Measurements from ENCODE around the gene CBX1.
"Not testable (repeated sequence)": the region's sequence is repeated elsewhere in the genome, so short reads cannot be mapped to it uniquely, and the experiment has no call there.

CBX1 gene

GRCh38 chr17:48123111-48123510 is 21.8 kb upstream of the CBX1 start:
- no peak for DNase-seq

- no peak for DNase-seq
Observed at GRCh38 chr17:48122665-48123045, 21.4 kb upstream of the CBX1 start.

GRCh38 chr17:48121923-48122664 is 20.8 kb upstream of the CBX1 start:
- DNase-seq = no peak

GRCh38 chr17:48113201-48113676 is 12.0 kb upstream of the CBX1 start:
- no peak for DNase-seq

GRCh38 chr17:48111937-48112241 is 10.6 kb upstream of the CBX1 start:
- DNase-seq = no peak

- DNase-seq = no peak
Observed at GRCh38 chr17:48110761-48111160, 9.5 kb upstream of the CBX1 start.

GRCh38 chr17:48107137-48108055 is 6.1 kb upstream of the CBX1 start, which contains the start of gene SNX11:
TSS of gene SNX11 (plus strand) at chr17:48107766. CDS start at chr17:48112044, 4,278 bp downstream.
- peak; percentile 88 for DNase-seq

- no peak for DNase-seq
Observed at GRCh38 chr17:48106802-48107136, 5.5 kb upstream of the CBX1 start.

- no peak for DNase-seq
Observed at GRCh38 chr17:48104440-48104839, 3.2 kb upstream of the CBX1 start.

- DNase-seq = no peak
Observed at GRCh38 chr17:48102798-48103715, 1.8 kb upstream of the CBX1 start.

- DNase-seq = no peak
Observed at GRCh38 chr17:48102043-48102750, 919 bp upstream of the CBX1 start.

GRCh38 chr17:48100591-48101011 is 677 bp downstream of the CBX1 start:
- peak; percentile 46 for DNase-seq

GRCh38 chr17:48100160-48100559 is 1.1 kb downstream of the CBX1 start:
- DNase-seq = no peak

- DNase-seq = no peak
Observed at GRCh38 chr17:48095611-48096010, 5.7 kb downstream of the CBX1 start.

- DNase-seq = no peak
Observed at GRCh38 chr17:48093341-48094045, 7.8 kb downstream of the CBX1 start.

GRCh38 chr17:48084932-48085331 is 16.3 kb downstream of the CBX1 start:
- DNase-seq = no peak

- no peak for DNase-seq
Observed at GRCh38 chr17:48081858-48082257, 19.4 kb downstream of the CBX1 start.

- DNase-seq = not testable (repeated sequence)
Observed at GRCh38 chr17:48077152-48077551, 24.1 kb downstream of the CBX1 start.

- DNase-seq = peak; percentile 40
Observed at GRCh38 chr17:48074322-48075081, 26.8 kb downstream of the CBX1 start.

- DNase-seq = not testable (repeated sequence)
Observed at GRCh38 chr17:48073566-48074094, 27.6 kb downstream of the CBX1 start.

GRCh38 chr17:48072811-48073210 is 28.5 kb downstream of the CBX1 start:
- DNase-seq = not testable (repeated sequence)
